ENCODE data around the gene RIN2.

DNA sequence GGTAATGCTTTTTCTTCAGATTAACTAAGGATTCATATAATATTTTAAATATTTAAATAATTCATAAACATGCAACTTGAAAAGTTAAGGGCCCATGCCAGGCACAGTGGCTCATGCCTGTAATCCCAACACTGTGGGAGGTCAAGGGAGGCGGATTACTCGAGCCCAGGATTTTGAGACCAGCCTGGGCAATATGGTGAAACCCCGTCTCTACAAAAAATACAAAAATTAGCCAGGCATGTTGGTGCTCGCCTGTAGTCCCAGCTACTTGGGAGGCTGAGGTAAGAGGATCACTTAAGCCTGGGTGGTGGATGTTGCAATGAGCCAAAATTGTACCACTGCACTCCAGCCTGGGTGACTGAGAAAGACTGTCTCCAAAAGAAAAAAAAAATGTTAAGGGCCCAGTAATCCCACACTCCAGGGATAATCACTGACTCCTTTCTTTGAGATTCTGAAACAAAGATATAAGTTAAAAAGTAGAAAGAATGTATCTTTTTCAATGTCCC lies 7.9 kb upstream of the RIN2 start:
- TF ChIP-seq CTCF (IDR thresholded peaks at IDR 0.05; ENCODE audit: insufficient read depth, low read length, poor library complexity, severe bottlenecking) (no peak), EZH2phosphoT487 (conservative IDR thresholded peaks at IDR 0.05; ENCODE audit: low read length) (no peak)
